Body of pancreas (tissue), 4 donors: ENCODE results near the gene USP53.

Source experiments
- CTCF ChIP-seq, 7 experiments: fragments of 450-650 bp in 4 of 7; fragments of 200-600 bp in 3 of 7; sonication (generic) in 3 of 7; IDR thresholded peaks; one replicate each; pipeline ENCODE4 v1.5.1; 2016 to 2019; ENCODE audit warnings: antibody characterized with exemption in 7 of 7
- POLR2A ChIP-seq, 3 donors: fragments of 450-650 bp; IDR thresholded peaks; one replicate each; pipeline ENCODE4 v1.6.1; 2016; ENCODE audit warnings: antibody characterized with exemption in 3 of 3, mild to moderate bottlenecking in 2 of 3

- TF ChIP-seq CTCF (IDR thresholded peaks at IDR 0.05), result no peak
- TF ChIP-seq POLR2A (IDR thresholded peaks at IDR 0.05), result no peak
These were observed 29.9 kb downstream of the USP53 start for GRCh38 chr4:119242417-119242816.
